Effector memory CD4-positive, alpha-beta T cell (primary cell): ENCODE results near the gene GRIP1.

Experiments used
- DNase-seq, 3 donors: peaks; one replicate each; pipeline ENCODE4 v3.0.0-alpha.2; 2020
- H3K27ac ChIP-seq: 2 replicates; pipeline ENCODE4 v1.7.0; 2013; ENCODE audit warnings: mild to moderate bottlenecking, low read length, moderate library complexity; ENCODE audit not compliant: insufficient read depth, poor library complexity, severe bottlenecking
- H3K27me3 ChIP-seq: replicated peaks from 2 replicates; pipeline ENCODE4 v1.7.0; 2013; ENCODE audit warnings: mild to moderate bottlenecking, low read length; ENCODE audit not compliant: insufficient read depth, control insufficient read depth, poor library complexity, severe bottlenecking
- H3K36me3 ChIP-seq: 2 replicates; pipeline ENCODE4 v1.7.0; 2013; ENCODE audit warnings: mild to moderate bottlenecking, low read length, moderate library complexity; ENCODE audit not compliant: control insufficient read depth, insufficient read depth
- H3K4me1 ChIP-seq: 2 replicates; pipeline ENCODE4 v1.7.0; 2013; ENCODE audit warnings: low read length, mild to moderate bottlenecking; ENCODE audit not compliant: control insufficient read depth, insufficient read depth, poor library complexity, severe bottlenecking
- H3K4me3 ChIP-seq: 2 replicates; pipeline ENCODE4 v1.7.0; 2013; ENCODE audit warnings: low read length, low read depth, mild to moderate bottlenecking; ENCODE audit not compliant: insufficient read depth, poor library complexity, severe bottlenecking
- H3K9me3 ChIP-seq: 2 replicates; pipeline ENCODE4 v1.7.0; 2013; ENCODE audit warnings: mild to moderate bottlenecking, low read length, moderate library complexity; ENCODE audit not compliant: control insufficient read depth

GRIP1 gene

GRCh38 chr12:66550626-66551025, 128.2 kb downstream of the GRIP1 start:
- Histone ChIP-seq H3K4me3 (no peak overlapping the region), H3K36me3 (no peaks in the 10 kb centered on the region), H3K27ac (no peak overlapping the region), H3K4me1 (no peaks in the 10 kb centered on the region), H3K9me3 (no peaks in the 10 kb centered on the region), H3K27me3 (no peaks in the 10 kb centered on the region)
- DNase-seq = no peak

DNA sequence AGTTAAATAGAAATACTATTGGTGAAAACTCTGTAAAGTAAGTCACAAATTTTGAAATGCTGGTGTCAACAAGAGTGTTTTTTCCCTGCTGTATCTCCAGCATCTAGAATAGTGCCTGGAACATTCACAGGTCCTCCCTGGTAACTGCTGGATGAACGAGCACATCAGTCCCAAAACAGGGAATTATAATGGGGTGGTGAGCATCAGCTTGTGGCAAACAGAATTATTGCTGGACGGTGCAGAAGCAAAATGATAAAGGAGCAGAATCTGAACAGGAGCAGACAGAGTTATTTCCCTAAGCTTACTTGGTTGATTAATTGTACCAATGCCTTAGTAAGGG, 129.9 kb downstream of the GRIP1 start:
- Histone ChIP-seq H3K27ac (no peak overlapping the region), H3K4me1 (no peaks in the 10 kb centered on the region), H3K4me3 (no peak overlapping the region), H3K9me3 (no peaks in the 10 kb centered on the region), H3K36me3 (no peaks in the 10 kb centered on the region), H3K27me3 (no peaks in the 10 kb centered on the region)
- DNase-seq = no peak

- H3K4me1 ChIP-seq = no peaks in the 10 kb centered on the region
- H3K9me3 ChIP-seq = no peaks in the 10 kb centered on the region
- no peak overlapping the region for H3K4me3 ChIP-seq
- no peak overlapping the region for H3K27ac ChIP-seq
- no peaks in the 10 kb centered on the region for H3K27me3 ChIP-seq
- no peak for DNase-seq
- no peaks in the 10 kb centered on the region for H3K36me3 ChIP-seq
Measured at GRCh38 chr12:66548338-66549049, 130.4 kb downstream of the GRIP1 start.

DNA sequence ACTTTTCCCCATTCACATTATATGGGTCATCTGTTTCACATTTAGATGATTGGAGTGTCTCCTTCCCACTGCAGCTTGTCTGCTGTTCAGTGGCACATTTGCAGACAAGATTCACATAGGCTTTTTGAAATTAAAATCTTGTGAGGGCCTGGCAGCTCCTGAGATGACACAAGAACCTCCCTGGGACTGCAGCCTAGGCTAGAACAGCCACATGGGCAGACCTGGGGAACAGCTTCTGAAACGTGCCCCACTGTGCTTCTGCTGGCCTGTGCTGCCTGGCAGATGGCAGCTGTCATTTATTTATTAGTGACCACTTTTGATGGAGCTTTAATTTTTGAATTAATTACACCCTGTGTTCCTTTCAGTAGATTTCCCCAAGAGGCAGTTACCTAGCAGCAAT, 137.4 kb downstream of the GRIP1 start:
- Histone ChIP-seq H3K4me1 (no peaks in the 10 kb centered on the region), H3K27me3 (no peaks in the 10 kb centered on the region), H3K36me3 (no peaks in the 10 kb centered on the region), H3K27ac (no peak overlapping the region), H3K9me3 (no peaks in the 10 kb centered on the region), H3K4me3 (no peak overlapping the region)
- DNase-seq = no peak

DNA sequence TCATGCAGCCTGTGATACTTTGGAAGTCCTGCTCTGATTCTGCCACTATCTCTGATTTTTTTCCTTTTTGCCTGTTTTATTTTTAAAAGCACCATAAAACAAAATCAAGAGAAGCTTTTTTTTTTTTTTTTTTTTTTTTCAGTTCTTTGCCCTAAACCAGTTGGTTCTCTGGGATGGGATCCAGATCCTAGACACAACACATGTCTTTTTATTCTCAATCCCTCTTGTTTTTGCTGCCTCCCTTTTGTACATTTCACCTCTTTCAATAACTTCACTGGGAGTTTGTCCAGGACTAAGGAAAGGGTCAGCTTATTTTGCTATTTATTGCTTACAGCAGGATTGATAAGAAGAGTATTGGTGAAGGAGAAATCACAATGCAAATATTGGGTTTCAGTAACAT, 139.4 kb downstream of the GRIP1 start:
- Histone ChIP-seq H3K27ac (no peak overlapping the region), H3K27me3 (no peaks in the 10 kb centered on the region), H3K9me3 (no peaks in the 10 kb centered on the region), H3K4me3 (no peak overlapping the region), H3K4me1 (no peaks in the 10 kb centered on the region), H3K36me3 (no peaks in the 10 kb centered on the region)
- DNase-seq = no peak

DNA sequence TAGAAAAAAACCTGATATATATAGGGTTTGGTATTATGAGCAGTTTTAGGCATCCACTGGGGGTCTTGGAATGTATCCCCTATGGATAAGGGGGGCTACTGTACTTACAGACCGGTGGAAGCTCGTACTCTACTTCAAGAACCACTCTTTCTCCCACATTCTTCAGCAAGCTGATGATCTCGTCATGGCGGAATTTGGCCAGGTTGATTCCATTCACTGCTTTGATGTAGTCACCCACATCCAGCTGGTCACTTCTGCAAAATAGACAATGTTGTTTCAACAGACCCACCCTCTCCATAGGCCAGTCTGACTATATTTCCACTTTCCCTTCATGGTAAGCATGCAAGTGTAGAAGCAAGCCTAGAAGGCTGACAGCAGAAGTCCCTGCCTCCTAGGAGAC, 139.9 kb downstream of the GRIP1 start:
- no peak overlapping the region for H3K27ac ChIP-seq
- no peak overlapping the region for H3K4me3 ChIP-seq
- no peaks in the 10 kb centered on the region for H3K27me3 ChIP-seq
- DNase-seq = no peak
- H3K36me3 ChIP-seq = no peaks in the 10 kb centered on the region
- no peaks in the 10 kb centered on the region for H3K4me1 ChIP-seq
- H3K9me3 ChIP-seq = no peaks in the 10 kb centered on the region

GRCh38 chr12:66537876-66538275, 141.0 kb downstream of the GRIP1 start:
- Histone ChIP-seq H3K27me3 (no peaks in the 10 kb centered on the region), H3K36me3 (no peaks in the 10 kb centered on the region), H3K4me3 (no peak overlapping the region), H3K4me1 (no peaks in the 10 kb centered on the region), H3K27ac (no peak overlapping the region), H3K9me3 (no peaks in the 10 kb centered on the region)
- no peak for DNase-seq

DNA sequence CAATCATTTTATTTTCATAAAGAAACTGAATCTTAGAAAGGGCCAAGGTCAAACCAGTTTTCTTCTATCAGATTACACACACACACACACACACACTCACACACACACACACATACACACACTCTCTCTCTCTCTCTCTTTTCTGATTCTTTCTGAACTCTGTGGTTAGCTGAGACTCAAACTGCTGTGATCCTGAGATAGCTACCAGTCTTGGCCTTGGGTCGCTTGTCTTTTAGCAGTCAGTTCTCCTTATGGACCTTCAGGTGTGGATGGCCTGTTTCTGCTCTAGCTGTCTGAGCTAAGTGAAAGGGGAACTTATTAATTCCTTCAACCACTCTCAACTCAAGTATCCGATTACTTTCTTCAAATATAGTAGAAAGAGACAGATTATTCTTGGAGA, 145.1 kb downstream of the GRIP1 start:
- no peaks in the 10 kb centered on the region for H3K9me3 ChIP-seq
- no peak for DNase-seq
- H3K4me3 ChIP-seq = no peak overlapping the region

DNA sequence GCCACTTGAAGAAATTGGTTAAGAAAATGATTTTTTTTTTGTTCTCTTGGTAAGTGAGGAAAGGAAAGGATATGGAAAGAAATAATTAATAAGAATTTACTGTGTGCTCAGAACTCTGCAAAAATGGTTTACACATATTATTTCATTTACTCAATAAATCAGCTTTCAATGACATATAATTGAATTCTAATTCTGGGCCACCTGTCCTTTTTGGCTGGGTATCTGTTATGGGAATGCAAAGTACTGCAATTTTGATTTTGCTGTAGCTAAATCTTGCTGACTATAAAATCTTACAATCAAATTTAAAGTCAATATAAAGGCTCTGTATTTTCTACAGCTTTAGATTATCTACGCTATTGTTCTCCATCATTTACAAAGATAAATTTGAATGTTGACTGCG, 147.1 kb downstream of the GRIP1 start:
- Histone ChIP-seq H3K36me3 (no peaks in the 10 kb centered on the region), H3K9me3 (no peaks in the 10 kb centered on the region), H3K4me1 (no peaks in the 10 kb centered on the region), H3K27ac (no peak overlapping the region), H3K4me3 (no peak overlapping the region), H3K27me3 (no peaks in the 10 kb centered on the region)
- DNase-seq = no peak

More for the DNA sequence above, 145.1 kb downstream of the GRIP1 start:
- Histone ChIP-seq H3K36me3 (no peaks in the 10 kb centered on the region), H3K27me3 (no peaks in the 10 kb centered on the region), H3K4me1 (no peaks in the 10 kb centered on the region), H3K27ac (no peak overlapping the region)

- no peaks in the 10 kb centered on the region for H3K9me3 ChIP-seq
- no peak overlapping the region for H3K4me3 ChIP-seq
- no peak for DNase-seq
- no peak overlapping the region for H3K27ac ChIP-seq
- H3K4me1 ChIP-seq = no peaks in the 10 kb centered on the region
- no peaks in the 10 kb centered on the region for H3K27me3 ChIP-seq
- H3K36me3 ChIP-seq = no peaks in the 10 kb centered on the region
Measured at GRCh38 chr12:66529934-66530333, 148.9 kb downstream of the GRIP1 start.
